Measurements from ENCODE around the gene IDH2. TPM values are rescaled to one million over a fixed set of nuclear protein-coding genes. Genes with fewer than 3 reads are reported as not detected.
A peak's percentile ranks its signal among the peaks of the same experiment; 100 is the strongest.
"Not testable (repeated sequence)": the region's sequence is repeated elsewhere in the genome, so short reads cannot be mapped to it uniquely, and the experiment has no call there.

The IDH2 gene
- total RNA-seq, 4 donors from 2014 or later = 19.1 to 101 (median 85.1) TPM

- Histone ChIP-seq H3K4me1 (peaks cover 0 to 8% (median 7%) of the 10 kb centered on the region in 4 donors), H3K36me3 (no peaks in the 10 kb centered on the region), H3K4me3 (no peak overlapping the region), H3K27ac (no peak overlapping the region), H3K9me3 (no peaks in the 10 kb centered on the region), H3K27me3 (no peaks in the 10 kb centered on the region)
- TF ChIP-seq CTCF (IDR thresholded peaks at IDR 0.05) = no peak
- TF ChIP-seq EP300 (IDR thresholded peaks at IDR 0.05; ENCODE audit: low read depth) = no peak
- no peak for TF ChIP-seq POLR2A (IDR thresholded peaks at IDR 0.05)
- no peak for TF ChIP-seq POLR2AphosphoS5 (IDR thresholded peaks at IDR 0.05)
- intact Hi-C loops (cut with DNase I; ENCODE audit: low total_unique reads) (no loop called here), in situ Hi-C loops (cut with MboI; ENCODE audit: low pct_ligation_motif_present in 1 of 4, low pct_unique_long_range_greater_than_20kb in 1 of 4, low sequenced_read_pairs in 3 of 4) (no loop called here)
- 77% methylated on average over 13 of the region's 13 CpGs; no CpG with 5 or more reads in 1 of the 2 donors for WGBS, 2 donors (ENCODE audit: low coverage in 1 of 2)
- DNase-seq = no peak
Observed at GRCh38 chr15:90141646-90142045, 39.4 kb upstream of the IDH2 start.

- DNase-seq = peak; percentile 34
- H3K27ac ChIP-seq; in situ Hi-C loops (cut with MboI; ENCODE audit: low pct_ligation_motif_present in 1 of 4, low pct_unique_long_range_greater_than_20kb in 1 of 4, low sequenced_read_pairs in 3 of 4); H3K36me3 ChIP-seq; H3K9me3 ChIP-seq; H3K27me3 ChIP-seq; H3K4me3 ChIP-seq; H3K4me1 ChIP-seq; intact Hi-C loops (cut with DNase I; ENCODE audit: low total_unique reads): not testable (repeated sequence)
- WGBS, 2 donors (ENCODE audit: low coverage in 1 of 2) = 73 to 75% methylated on average over 4 to 8 of the region's 8 CpGs
Observed at GRCh38 chr15:90139549-90139948, 37.3 kb upstream of the IDH2 start.

GRCh38 chr15:90138071-90138833 is 36.0 kb upstream of the IDH2 start:
- Histone ChIP-seq H3K4me3 (no peak overlapping the region), H3K27me3 (no peaks in the 10 kb centered on the region), H3K9me3 (no peaks in the 10 kb centered on the region), H3K4me1 (peaks cover 0 to 5% (median 4%) of the 10 kb centered on the region in 4 donors), H3K27ac (no peak overlapping the region), H3K36me3 (no peaks in the 10 kb centered on the region)
- TF ChIP-seq POLR2A (IDR thresholded peaks at IDR 0.05) = no peak
- no peak for TF ChIP-seq EP300 (IDR thresholded peaks at IDR 0.05; ENCODE audit: low read depth)
- no peak for TF ChIP-seq POLR2AphosphoS5 (IDR thresholded peaks at IDR 0.05)
- TF ChIP-seq CTCF (IDR thresholded peaks at IDR 0.05) = no peak
- in situ Hi-C loops (cut with MboI; ENCODE audit: low pct_ligation_motif_present in 1 of 4, low pct_unique_long_range_greater_than_20kb in 1 of 4, low sequenced_read_pairs in 3 of 4) = no loop called here
- no peak for DNase-seq
- WGBS, 2 donors (ENCODE audit: low coverage in 1 of 2) = 82 to 89% methylated on average over 6 to 11 of the region's 11 CpGs
- intact Hi-C loops (cut with DNase I; ENCODE audit: low total_unique reads) = no loop called here

GRCh38 chr15:90132437-90132836 is 30.2 kb upstream of the IDH2 start:
- TF ChIP-seq POLR2AphosphoS5 (IDR thresholded peaks at IDR 0.05) = no peak
- no peak for TF ChIP-seq POLR2A (IDR thresholded peaks at IDR 0.05)
- TF ChIP-seq CTCF (IDR thresholded peaks at IDR 0.05) = no peak
- TF ChIP-seq EP300 (IDR thresholded peaks at IDR 0.05; ENCODE audit: low read depth) = no peak
- Histone ChIP-seq H3K36me3 (no peaks in the 10 kb centered on the region), H3K27ac (no peak overlapping the region), H3K27me3 (no peaks in the 10 kb centered on the region), H3K4me1 (no peaks in the 10 kb centered on the region), H3K4me3 (no peak overlapping the region), H3K9me3 (no peaks in the 10 kb centered on the region)
- in situ Hi-C loops (cut with MboI; ENCODE audit: low pct_ligation_motif_present in 1 of 4, low pct_unique_long_range_greater_than_20kb in 1 of 4, low sequenced_read_pairs in 3 of 4) (no loop called here), intact Hi-C loops (cut with DNase I; ENCODE audit: low total_unique reads) (no loop called here)
- no peak for DNase-seq
- WGBS, 2 donors (ENCODE audit: low coverage in 1 of 2) = 98% methylated on average over 5 of the region's 5 CpGs; no CpG with 5 or more reads in 1 of the 2 donors

Measured in transverse colon (tissue), 4 donors.